H1 (cell line): ENCODE measurements around the gene TRIM50. TPM values are rescaled to one million over a fixed set of nuclear protein-coding genes. Genes with fewer than 3 reads are reported as not detected.

ENCODE experiments used
- ASH2L ChIP-seq: fragments of 200-600, 300-600 bp; sonication (generic); IDR thresholded peaks from one replicate; pipeline ENCODE4 v1.7.1; 2017; ENCODE audit warnings: low read length
- JUN ChIP-seq: IDR thresholded peaks from 2 replicates; pipeline ENCODE4 v1.6.1; 2011; ENCODE audit warnings: low read depth, mild to moderate bottlenecking, improper control_type of control experiment, low read length
- POU5F1 ChIP-seq: IDR thresholded peaks from 2 replicates; pipeline ENCODE4 v1.6.1; 2011; ENCODE audit warnings: low read depth, mild to moderate bottlenecking, low read length, moderate library complexity
- YY1 ChIP-seq: IDR thresholded peaks from 2 replicates; pipeline ENCODE4 v1.6.1; 2011; ENCODE audit warnings: low read depth, mild to moderate bottlenecking, low read length
- polyA plus RNA-seq, 7 experiments: library from polyadenylated mRNA; depleted of rRNA in 3 of 7; stranded (reverse) in 5 of 7; unstranded in 2 of 7; fragments of >200 nt in 5 of 7; fragments of 200-250 nt in 2 of 7; gene quantifications; 1 replicate in 5 of 7; 2 replicates in 1 of 7; 4 replicates in 1 of 7; pipeline versions ENCODE4 v1.2.1 to v1.2.3, GENCODE V29; 2011 to 2013; ENCODE audit warnings: missing spikeins in 2 of 7, mixed read lengths in 2 of 7
- total RNA-seq: library from RNA; stranded (reverse); fragmentation: NEBNext Ultra II Directional; extraction: Animal tissue kit (Norgen Biotek cat#: 25700); gene quantifications from 2 replicates; pipeline ENCODE4 v1.2.1, GENCODE V29; 2021

Gene TRIM50
- total and polyA plus RNA-seq, 2 of the 8 experiments (the other 6 are each of a cell fraction or from before 2014, with no cell fraction given) = 0.12 TPM; not detected in 1

DNA sequence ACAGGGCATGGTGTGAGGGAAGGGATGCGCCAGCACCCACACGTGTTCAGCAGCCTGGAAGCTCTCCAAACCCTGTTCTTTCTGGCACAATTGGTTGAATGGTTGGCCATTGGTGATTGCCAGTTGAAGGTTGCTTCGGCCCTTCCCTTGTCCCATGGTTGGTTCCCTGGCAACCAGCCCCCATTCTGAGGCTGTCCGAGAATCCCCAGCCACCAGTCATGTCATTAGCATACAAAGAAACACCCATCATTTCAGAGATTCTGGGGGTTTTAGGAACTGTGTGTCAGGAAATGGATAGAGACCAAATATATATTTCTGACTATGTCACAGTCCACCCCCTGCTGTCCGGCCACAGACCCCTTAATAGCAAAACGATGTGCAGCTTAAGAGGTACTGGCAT lies 21.9 kb upstream of the TRIM50 start (continued):
- TF ChIP-seq POU5F1 = no peak
- TF ChIP-seq YY1 = no peak
- TF ChIP-seq JUN = no peak
- TF ChIP-seq ASH2L = no peak
